Uterus (tissue), 2 donors: Measurements from ENCODE around the gene IGFN1.

Experiments used
- POLR2A ChIP-seq, 2 donors: fragments of 450-650 bp; IDR thresholded peaks; one replicate each; pipeline ENCODE4 v1.6.1; 2016; ENCODE audit warnings: antibody characterized with exemption in 2 of 2, mild to moderate bottlenecking in 1 of 2, moderate library complexity in 1 of 2
- TF ChIP-seq, protein P1 (sequence below), 4 experiments: fragments of 200-600 bp in 2 of 4; fragments of 450-650 bp in 2 of 4; sonication (generic) in 2 of 4; IDR thresholded peaks; one replicate each; pipeline ENCODE4 v1.5.1; 2016 to 2019; ENCODE audit warnings: antibody characterized with exemption in 4 of 4, mild to moderate bottlenecking in 2 of 4, moderate library complexity in 1 of 4

DNA sequence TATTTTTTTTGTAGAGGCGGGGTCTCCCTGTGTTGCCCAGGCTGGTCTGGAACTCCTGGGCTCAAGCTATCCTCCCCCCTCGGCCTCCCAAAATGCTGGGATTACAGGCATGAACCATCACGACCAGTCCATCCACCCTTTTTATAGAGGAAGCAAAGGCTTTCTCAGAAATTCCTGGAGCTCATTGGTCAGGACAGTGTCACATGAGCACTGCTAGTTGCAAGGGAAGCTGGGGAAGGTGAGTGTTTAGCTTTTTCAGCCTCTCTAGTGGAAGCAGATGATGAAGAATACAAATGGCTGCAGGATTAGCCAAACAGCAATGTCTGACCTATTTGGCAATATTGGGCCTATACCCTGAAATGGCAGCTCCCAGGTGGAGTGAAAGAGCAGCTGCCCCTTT lies 8.0 kb downstream of the IGFN1 start:
- TF ChIP-seq, protein P1, sequence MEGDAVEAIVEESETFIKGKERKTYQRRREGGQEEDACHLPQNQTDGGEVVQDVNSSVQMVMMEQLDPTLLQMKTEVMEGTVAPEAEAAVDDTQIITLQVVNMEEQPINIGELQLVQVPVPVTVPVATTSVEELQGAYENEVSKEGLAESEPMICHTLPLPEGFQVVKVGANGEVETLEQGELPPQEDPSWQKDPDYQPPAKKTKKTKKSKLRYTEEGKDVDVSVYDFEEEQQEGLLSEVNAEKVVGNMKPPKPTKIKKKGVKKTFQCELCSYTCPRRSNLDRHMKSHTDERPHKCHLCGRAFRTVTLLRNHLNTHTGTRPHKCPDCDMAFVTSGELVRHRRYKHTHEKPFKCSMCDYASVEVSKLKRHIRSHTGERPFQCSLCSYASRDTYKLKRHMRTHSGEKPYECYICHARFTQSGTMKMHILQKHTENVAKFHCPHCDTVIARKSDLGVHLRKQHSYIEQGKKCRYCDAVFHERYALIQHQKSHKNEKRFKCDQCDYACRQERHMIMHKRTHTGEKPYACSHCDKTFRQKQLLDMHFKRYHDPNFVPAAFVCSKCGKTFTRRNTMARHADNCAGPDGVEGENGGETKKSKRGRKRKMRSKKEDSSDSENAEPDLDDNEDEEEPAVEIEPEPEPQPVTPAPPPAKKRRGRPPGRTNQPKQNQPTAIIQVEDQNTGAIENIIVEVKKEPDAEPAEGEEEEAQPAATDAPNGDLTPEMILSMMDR (IDR thresholded peaks at IDR 0.05): no peak
- no peak for TF ChIP-seq POLR2A (IDR thresholded peaks at IDR 0.05)
